Endometrial microvascular endothelial cells (primary cell): Measurements from ENCODE around the gene CPNE1. TPM values are rescaled to one million over a fixed set of nuclear protein-coding genes. Genes with fewer than 3 reads are reported as not detected.
"Not testable (repeated sequence)": the region's sequence is repeated elsewhere in the genome, so short reads cannot be mapped to it uniquely, and the experiment has no call there.

ENCODE experiments used
- in situ Hi-C: cut with HindIII; loops from 2 replicates; pipeline ENCODE4 v1.10.0; 2017; ENCODE audit warnings: low sequenced_read_pairs, low pct_unique_long_range_greater_than_20kb; ENCODE audit errors: inconsistent ontology term
- total RNA-seq: library from RNA; depleted of rRNA; stranded (reverse); fragments of >200 nt; gene quantifications from one replicate; pipeline ENCODE4 v1.2.3, GENCODE V29; 2015; ENCODE audit errors: inconsistent ontology term

CPNE1 gene
- total RNA-seq, result 157 TPM

DNA sequence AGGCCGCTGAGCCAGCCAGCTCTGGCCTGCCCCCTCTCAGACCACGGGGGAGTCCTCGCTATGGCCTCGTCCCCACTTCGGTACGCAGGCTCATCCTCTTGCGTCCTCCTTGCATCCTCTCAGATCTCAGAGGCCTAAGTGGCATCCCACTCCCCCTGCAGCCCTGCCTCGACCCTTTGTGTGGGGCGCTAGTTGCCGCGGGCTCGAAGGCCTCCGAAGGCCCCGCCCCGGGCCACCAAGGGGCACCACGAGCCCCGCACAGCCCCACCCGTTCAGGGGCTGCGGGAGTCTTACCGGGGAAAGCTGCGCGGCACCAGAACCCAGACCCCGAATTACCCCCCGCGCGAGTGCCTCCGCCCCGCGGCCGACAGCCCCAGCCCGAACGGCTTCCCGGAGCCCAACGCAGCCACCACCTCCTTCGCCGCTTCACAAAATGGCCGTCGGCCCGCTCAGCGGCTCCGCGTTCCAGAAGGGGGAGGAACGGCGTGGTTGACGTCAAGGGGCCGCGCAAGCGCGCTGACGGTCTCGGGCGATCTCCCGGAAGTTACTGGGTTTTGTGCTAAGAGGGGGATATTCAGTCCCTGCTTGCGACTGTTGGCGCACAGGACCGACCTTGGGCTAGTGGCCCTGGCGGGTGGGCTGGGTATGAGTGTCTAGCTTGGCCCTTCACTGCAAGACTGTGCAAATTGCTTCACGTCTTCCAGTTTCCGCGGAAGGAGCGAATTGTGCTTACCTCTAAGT is at the start of gene CPNE1, which contains the start of gene RBM12:
CPNE1 (minus strand) TSS at position 435 of the 741 bp plus-strand sequence. CDS start 31,977 bp downstream, outside the sequence.
RBM12 (minus strand) TSS at position 435 of the 741 bp plus-strand sequence. CDS start 9,578 bp downstream, outside the sequence.
- in situ Hi-C loops, result no loop called here

DNA sequence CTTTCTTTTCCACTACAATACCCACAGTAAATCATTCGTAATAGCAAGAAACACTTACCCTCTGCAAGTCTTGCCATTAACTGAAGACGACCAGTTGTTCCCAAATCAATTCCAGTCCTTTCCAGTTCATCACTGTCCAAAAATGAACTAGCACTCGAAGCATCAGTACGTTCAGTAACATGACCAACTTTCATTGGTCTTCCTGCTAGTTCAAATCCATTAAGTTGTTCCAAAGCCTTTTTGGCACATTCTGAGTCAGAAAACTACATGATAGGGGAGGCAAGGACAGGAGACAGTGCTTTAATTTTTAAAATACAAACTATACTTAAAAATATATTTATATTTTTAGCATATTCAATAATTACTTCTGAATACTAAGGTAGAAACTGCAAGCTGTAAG is 49.4 kb upstream of the CPNE1 start:
- in situ Hi-C loops, result no loop called here

DNA sequence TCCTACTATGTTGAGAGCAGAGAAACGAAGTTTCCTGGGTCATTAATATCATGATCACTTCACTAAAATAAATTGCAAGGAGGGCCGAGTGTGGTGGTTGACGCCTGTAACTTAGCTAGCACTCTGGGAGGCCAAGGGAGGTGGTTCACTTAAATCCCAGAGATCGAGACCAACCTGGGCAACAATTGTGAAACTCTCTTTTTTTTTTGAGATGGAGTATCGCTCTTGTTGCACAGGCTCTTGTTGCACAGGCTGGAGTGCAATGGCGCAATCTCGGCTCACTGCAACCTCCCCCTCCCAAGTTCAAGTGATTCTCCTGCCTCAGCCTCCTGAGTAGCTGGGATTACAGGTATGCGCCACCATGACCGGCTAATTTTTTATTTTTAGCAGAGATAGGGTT is 48.4 kb upstream of the CPNE1 start:
- in situ Hi-C loops, result not testable (repeated sequence)

DNA sequence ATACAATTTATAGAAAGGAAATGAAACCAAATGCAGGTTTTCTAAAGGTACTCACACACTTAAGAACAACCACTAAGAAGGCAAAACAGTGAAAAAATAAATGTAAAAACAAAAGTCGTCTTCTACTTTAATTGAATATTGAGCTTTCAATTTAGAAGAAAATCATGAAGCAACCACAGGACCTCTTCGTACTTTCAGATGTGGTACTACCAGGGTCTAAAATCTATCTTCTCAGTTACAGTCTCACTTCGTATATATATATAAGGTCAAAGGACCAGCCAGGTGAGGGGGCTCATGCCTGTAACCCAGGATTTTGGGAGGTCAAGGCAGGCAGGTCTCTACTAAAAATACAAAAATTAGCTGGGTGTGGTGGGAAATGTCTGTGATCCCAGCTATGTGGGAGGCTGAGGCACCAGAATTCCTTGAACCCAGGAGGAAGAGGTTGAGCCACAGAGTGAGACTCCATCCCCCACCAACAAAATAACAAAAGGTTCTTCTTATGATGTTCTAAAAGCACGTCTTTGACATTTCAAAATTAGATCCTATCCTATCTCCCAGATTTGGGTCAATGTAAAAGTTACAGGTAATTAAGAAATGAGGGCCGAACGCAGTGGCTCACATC is 47.0 kb upstream of the CPNE1 start:
- in situ Hi-C loops, result no loop called here

DNA sequence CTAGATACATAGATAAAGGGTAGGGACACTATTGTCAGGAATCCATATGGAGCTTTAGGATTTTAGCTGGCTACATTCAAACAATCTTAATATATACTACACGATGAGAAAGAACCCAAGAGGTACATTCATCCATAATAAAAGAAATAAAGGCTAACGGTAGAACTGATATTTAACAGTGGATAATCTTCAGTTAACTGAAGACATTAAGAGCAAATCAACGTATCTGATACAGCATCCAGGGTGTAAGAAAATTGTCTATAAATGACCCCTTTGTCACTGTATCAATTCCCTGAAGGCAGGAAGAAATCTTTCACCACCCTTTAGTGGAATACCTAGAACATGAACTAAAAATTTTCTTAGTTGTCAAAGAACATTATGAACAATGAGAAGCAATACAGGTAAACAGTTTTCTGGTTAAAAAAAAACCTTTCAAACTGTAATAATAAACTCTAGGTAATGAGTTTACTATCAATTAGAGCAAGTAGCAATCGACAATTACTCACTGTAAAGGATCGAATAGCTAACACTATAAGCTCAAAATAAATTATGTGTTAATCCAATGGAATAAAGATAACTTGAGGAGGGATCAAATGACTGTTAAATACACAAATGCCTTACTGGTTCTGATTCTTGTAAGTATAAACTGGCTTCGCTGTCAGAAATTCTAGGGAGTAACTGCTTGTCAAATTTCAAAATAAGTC is 46.3 kb upstream of the CPNE1 start:
- in situ Hi-C loops, result no loop called here

DNA sequence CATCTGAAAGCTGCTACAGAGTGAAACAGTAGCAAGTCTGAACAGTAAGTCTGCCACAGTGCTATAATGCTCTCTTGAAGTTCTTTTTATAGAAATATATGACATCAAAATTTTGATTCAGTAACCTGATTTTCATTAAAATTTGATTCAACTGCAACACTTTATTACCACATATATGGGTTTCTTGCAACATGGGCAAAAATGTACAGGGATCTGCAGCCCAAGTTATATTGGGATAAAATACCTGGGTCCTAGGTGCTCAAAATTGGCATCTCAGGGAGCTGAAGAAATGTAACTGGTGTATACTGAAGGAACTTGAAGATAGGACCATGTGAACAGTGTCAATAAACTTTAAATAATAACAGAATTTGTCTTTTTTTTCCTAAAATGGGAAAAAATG is 45.3 kb upstream of the CPNE1 start:
- in situ Hi-C loops, result no loop called here

DNA sequence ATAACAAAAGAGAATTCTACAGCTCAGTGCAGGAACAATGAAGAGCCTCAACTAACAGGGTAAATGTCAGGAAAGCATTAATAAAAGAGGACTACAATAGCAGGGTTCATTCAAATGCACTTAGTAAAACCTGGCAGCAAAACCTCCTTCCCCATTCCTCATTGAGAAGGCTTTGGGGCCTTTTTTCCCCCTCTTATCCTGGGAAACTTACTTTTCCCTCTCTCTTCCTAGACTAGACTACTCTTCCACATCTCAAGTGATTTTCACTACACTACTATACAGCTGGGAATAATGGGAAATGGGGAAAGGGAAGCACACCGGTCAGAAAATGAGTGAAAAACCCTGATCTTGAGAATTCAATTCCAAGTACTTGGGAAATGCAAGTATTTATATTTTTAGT is 44.6 kb upstream of the CPNE1 start:
- in situ Hi-C loops, result no loop called here

DNA sequence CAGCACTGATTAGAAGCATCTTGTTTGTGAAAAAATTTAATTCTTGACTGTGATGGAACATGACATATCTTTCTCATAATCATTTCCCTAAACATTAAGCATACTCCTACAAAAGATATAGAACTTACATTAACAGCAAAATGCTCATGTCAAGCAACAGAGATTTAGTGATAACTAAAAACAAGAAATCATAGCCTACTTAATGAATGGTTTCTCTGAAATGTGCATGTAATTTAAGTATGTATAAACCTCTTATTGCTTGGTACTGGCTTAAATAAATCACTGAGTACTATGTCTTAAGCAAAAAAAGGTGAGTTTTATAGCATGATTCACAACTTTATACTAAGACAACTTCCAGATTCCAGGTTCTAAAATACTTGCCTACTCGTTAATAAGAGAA is 43.8 kb upstream of the CPNE1 start:
- in situ Hi-C loops, result no loop called here

DNA sequence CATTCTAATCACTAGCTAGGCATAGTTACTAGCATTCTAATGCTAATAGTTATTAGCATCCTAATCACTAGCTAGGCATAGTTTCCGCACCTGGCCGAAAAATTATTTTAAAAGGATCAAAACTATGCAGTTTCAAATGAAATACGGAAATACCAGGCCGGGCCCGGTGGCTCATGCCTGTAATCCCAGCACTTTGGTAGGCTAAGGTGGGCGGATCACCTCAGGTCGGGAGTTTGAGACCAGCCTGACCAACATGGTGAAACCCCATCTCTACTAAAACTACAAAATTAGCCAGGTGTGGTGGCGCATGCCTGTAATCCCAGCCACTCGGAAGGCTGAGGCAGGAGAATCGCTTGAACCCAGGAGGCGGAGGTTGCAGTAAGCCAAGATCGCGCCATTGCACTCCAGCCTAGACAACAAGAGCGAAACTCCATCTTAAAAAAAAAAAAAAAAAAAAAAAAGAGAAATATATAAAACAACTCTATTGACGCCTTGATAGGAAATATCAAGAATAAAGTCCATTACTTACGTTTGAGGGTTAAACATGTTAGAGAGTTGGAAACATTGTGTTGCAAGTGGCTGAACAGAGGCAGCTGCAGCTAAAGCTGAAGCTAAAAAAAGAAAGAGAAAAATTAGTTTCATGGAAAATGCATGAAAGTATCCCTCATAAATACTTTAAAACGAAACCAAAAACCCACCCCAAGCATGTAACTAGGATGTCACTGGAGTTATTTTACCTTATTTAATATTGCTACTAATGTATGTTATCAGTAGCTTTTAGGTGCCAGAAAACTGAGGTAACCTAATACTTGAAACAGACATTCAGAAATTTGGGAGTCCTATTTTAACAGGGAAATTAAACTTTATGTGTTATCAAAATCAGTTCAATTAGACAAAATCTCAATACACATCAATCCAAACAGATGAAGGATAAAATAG is 42.2 kb upstream of the CPNE1 start:
- in situ Hi-C loops, result not testable (repeated sequence)

DNA sequence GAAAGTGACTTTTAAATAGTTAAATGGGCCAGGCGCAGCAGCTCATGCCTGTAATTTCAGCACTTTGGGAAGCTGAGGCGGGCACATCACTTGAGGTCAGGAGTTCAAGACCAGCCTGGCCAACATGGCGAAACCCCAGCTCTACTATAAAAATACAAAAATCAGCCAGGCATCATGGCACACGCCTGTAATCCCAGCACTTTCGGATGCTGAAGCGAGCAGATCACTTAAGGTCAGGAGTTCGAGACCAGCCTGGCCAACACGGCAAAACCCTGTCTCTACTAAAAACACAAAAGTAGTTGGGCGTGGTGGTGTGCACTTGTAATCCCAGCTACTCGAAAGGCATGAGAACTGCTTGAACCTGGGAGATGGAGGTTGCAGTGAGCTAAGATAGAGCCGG is 41.2 kb upstream of the CPNE1 start:
- in situ Hi-C loops, result not testable (repeated sequence)

DNA sequence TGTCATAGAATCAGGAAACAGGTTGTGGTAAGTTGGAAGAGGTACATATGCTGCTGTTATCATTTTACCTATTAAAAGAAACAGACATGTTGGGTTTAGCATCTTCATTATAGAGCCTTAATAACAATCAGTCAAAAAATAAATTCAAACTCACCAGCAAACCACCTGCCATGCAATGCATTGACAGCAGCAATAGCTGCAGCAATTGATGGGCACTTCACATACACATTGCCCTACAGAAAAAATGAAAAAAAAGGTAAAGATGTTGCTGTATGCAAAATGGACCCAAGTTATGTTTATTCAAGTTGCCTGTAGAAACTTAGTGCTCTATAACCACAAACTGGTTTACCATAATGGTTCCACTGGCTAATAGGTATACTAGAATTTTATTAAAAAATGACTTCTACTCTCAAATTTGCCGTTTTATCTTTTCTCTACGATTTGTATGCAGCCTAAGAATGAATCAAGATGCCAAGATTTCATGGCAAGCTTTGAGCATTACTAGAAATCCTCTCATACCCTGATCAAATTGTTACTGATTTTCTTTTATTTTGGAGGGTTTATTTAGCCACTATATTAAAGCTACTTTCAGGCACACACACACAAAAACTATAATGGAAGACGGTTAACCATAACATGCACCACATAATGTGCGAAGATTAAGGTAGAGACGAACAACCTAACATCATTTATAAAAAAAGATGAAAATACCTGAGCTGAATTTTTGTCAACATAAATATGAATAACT is 40.0 kb upstream of the CPNE1 start:
- in situ Hi-C loops, result no loop called here

DNA sequence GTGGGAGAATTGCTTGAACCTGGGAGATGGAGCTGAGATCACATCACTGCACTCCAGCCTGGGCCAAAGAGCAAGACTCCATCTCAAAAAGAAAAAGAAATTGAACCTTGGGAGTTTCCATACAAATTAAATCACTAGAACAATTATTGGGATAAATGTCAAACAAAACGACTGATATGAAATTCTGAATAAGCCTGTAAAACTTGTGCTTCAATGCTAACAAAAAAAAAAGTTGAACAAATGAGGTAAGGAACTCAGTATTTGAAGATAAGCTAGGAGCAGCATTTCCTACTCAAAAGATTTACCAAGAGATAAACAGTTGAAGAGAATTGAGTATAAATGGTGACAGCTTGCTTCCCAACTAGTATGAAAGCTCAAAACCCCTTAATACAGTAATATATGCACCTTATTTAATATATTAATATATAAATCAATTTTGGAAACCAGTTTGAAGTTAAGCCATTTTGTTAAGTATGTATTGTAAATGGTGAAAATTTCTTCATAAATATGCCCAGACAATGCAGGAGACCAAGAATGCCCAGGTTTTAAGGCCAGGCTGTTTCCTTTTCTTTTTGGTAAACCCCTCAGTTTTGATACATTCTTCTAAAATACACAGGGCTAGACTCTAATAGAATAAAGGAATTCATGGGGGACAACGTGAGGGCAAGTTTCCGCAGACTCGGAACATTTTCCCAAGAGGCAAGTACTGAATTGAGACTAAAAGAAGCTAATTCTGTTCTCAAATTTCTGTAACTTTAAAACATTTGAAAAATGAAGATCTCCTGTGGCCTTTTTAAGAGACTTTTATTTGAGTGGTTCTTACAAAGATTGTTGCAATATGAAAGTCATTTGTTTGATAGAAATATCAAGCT is 38.4 kb upstream of the CPNE1 start:
- in situ Hi-C loops, result no loop called here

DNA sequence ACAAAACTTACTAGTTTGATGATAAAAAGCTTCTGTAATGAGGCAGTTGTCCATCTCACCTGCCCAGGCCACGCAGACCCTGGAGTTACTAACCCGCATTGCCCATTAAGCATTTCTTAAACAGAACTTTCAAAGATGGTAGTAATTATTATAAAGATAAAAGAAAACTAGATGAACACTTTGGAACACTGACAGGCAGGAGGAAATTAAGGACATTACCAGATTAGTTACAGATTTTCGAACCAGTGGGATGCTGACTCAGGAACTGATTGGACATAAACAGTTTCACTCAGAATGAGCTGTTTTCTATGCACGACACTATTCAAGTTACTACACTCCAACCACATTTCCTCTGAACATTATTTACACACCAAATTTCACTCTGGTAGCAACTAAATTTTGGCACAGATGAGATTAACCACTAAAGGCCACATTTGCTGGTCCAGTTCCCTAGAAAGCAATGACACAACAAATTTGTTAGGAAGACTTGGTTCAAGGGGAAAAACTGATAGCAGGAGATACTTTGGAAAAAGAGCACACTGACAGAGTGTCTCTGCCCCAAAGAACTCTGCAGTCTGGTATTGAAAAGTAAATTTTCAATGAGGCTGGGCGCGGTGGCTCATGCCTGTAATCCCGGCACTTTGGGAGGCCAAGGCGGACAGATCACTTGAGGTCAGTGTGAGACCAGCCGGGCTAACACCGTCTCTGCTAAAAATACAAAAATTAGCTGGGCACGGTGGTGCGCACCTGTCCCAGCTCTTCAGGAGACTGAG is 37.5 kb upstream of the CPNE1 start:
- in situ Hi-C loops, result no loop called here

DNA sequence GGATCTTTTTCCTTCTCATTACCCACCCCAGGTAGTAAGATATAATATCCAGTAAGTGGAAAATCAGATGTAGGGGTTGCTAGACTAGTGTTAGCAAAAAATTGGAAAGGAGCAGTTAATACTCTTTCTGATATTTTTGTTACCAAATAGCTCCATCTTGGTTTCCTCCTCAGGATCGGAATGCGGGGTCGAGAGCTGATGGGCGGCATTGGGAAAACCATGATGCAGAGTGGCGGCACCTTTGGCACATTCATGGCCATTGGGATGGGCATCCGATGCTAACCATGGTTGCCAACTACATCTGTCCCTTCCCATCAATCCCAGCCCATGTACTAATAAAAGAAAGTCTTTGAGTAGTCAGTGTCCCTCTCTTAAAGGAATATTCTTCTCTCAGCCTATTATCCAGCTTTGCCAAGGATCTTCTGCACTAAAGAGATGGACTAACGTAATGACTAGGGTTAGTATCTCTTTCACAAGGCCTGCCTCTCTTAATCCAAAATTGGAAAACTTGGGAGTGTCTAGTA is 36.0 kb upstream of the CPNE1 start:
- in situ Hi-C loops, result no loop called here

DNA sequence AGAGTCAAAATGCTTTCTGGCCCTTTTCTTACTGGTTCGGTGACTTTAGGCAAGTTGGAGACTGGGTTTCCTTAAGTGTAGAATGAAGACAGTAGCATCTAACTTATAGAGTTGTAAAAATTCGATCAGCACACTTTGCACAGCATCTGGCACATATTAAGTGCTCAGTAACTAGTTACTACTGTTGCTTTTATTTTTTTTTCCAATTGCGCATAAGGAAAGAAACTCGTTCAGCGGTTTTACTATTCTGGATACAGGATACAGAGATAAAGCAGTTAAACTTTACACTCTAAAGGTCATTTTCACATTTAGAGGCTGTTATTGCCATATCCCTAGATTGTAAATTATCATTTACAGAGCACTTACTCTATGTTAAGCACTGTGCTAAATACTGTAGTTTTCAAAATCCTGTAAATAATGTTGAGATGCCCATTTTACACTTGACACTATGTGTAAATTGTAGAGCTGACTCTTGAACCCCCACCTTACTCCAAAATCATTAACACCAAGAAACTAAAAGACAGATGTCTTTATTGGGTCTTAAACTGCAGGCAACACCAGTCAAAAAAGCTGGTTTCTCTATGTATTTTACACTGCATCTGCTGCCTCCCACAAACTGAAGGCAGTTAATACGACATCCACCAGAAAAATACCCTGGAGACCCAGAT is 35.4 kb upstream of the CPNE1 start:
- in situ Hi-C loops, result no loop called here
